Suprapubic skin (tissue), 4 donors: ENCODE results near the gene SRSF6. TPM values are rescaled to one million over a fixed set of nuclear protein-coding genes. Genes with fewer than 3 reads are reported as not detected.
A peak's percentile ranks its signal among the peaks of the same experiment; 100 is the strongest.
"Not testable (repeated sequence)": the region's sequence is repeated elsewhere in the genome, so short reads cannot be mapped to it uniquely, and the experiment has no call there.

Experiments used
- DNase-seq, 2 donors: peaks; one replicate each; pipeline ENCODE4 v3.0.0-alpha.2; 2019; ENCODE audit warnings: low spot score in 2 of 2
- H3K27ac ChIP-seq: fragments of 200-600 bp; sonication (generic); one replicate; pipeline ENCODE4 v1.5.1; 2019
- H3K27me3 ChIP-seq: fragments of 200-600 bp; sonication (generic); one replicate; pipeline ENCODE4 v1.5.1; 2019
- H3K36me3 ChIP-seq: fragments of 200-600 bp; sonication (generic); one replicate; pipeline ENCODE4 v1.5.1; 2019
- H3K4me1 ChIP-seq: fragments of 200-600 bp; sonication (generic); one replicate; pipeline ENCODE4 v1.5.1; 2019
- H3K4me3 ChIP-seq: fragments of 200-600 bp; sonication (generic); one replicate; pipeline ENCODE4 v1.5.1; 2019; ENCODE audit warnings: mild to moderate bottlenecking
- H3K9me3 ChIP-seq: fragments of 200-600 bp; sonication (generic); one replicate; pipeline ENCODE4 v1.5.1; 2019
- CTCF ChIP-seq, 2 donors: fragments of 200-600 bp in 1 of 2; fragments of 450-650 bp in 1 of 2; sonication (generic) in 1 of 2; IDR thresholded peaks; one replicate each; pipeline ENCODE4 v1.5.1; 2016 to 2019; ENCODE audit warnings: antibody characterized with exemption in 2 of 2, mild to moderate bottlenecking in 1 of 2, moderate library complexity in 1 of 2
- EP300 ChIP-seq: sonication (generic); formaldehyde crosslinking; IDR thresholded peaks from one replicate; pipeline ENCODE4 v1.6.1; 2017; ENCODE audit warnings: antibody characterized with exemption
- POLR2A ChIP-seq, 2 donors: fragments of 450-650 bp; IDR thresholded peaks; one replicate each; pipeline ENCODE4 v1.6.1; 2017; ENCODE audit warnings: antibody characterized with exemption in 2 of 2, mild to moderate bottlenecking in 2 of 2, moderate library complexity in 2 of 2
- POLR2AphosphoS5 ChIP-seq, 3 donors: sonication (generic); formaldehyde crosslinking; IDR thresholded peaks; one replicate each; pipeline ENCODE4 v1.6.1; 2017; ENCODE audit warnings: antibody characterized with exemption in 3 of 3
- WGBS: methylation state at CpG from one replicate; pipeline ENCODE4 v1.1.5; 2018; 5-methylcytosine and 5-hydroxymethylcytosine counted together
- total RNA-seq, 4 donors: library from RNA; depleted of rRNA; stranded (reverse); fragments of >200 nt; gene quantifications; one replicate each; pipeline ENCODE4 v1.1.0, GENCODE V29; 2016

The SRSF6 gene
- total RNA-seq, 4 donors from 2014 or later, result 64.7 to 92.7 (median 77.6) TPM

GRCh38 chr20:43452404-43453126 is 5.1 kb upstream of the SRSF6 start:
- peaks cover 7% of the 10 kb centered on the region for H3K4me1 ChIP-seq
- peaks cover 28% of the 10 kb centered on the region for H3K27me3 ChIP-seq
- H3K36me3 ChIP-seq, result no peaks in the 10 kb centered on the region
- WGBS, result 89% methylated on average over 15 of the region's 15 CpGs
- no peak for DNase-seq
- TF ChIP-seq POLR2A (IDR thresholded peaks at IDR 0.05), result no peak
- no peak for TF ChIP-seq EP300
- TF ChIP-seq CTCF (IDR thresholded peaks at IDR 0.05), result no peak
- TF ChIP-seq POLR2AphosphoS5 (IDR thresholded peaks at IDR 0.05), result no peak
- H3K4me3 ChIP-seq, result no peak overlapping the region
- H3K9me3 ChIP-seq, result no peaks in the 10 kb centered on the region
- H3K27ac ChIP-seq, result no peak overlapping the region

GRCh38 chr20:43456252-43456651 is 1.4 kb upstream of the SRSF6 start:
- H3K27me3 ChIP-seq, H3K9me3 ChIP-seq, H3K27ac ChIP-seq, H3K4me3 ChIP-seq: not testable (repeated sequence)
- DNase-seq, result peak in 1 of 2 donors; percentile 49
- Histone ChIP-seq H3K36me3 (peaks cover 21% of the 10 kb centered on the region), H3K4me1 (peaks cover 24% of the 10 kb centered on the region)
- WGBS, result 87% methylated on average over 8 of the region's 8 CpGs

- H3K27me3 ChIP-seq, result peaks cover 4% of the 10 kb centered on the region
- under 1% methylated on average over 46 of the region's 53 CpGs for WGBS
Measured at GRCh38 chr20:43456809-43457639, 672 bp upstream of the SRSF6 start.

GRCh38 chr20:43458422-43458924 is 777 bp downstream of the SRSF6 start:
- Histone ChIP-seq H3K27me3 (peaks cover 4% of the 10 kb centered on the region), H3K27ac (peak overlapping the region; percentile 100), H3K4me3 (peak overlapping the region; percentile 93), H3K4me1 (peaks cover 40% of the 10 kb centered on the region), H3K36me3 (peaks cover 41% of the 10 kb centered on the region), H3K9me3 (no peaks in the 10 kb centered on the region)
- peak in 1 of 2 donors; percentile 75 for DNase-seq
- WGBS, result 0% methylated on average over 13 of the region's 41 CpGs
- TF ChIP-seq CTCF (IDR thresholded peaks at IDR 0.05) (no peak), EP300 (no peak), POLR2AphosphoS5 (IDR thresholded peaks at IDR 0.05) (no peak), POLR2A (IDR thresholded peaks at IDR 0.05) (no peak)

More at GRCh38 chr20:43456809-43457639, 672 bp upstream of the SRSF6 start:
- no peak for TF ChIP-seq POLR2AphosphoS5 (IDR thresholded peaks at IDR 0.05)
- no peak for TF ChIP-seq POLR2A (IDR thresholded peaks at IDR 0.05)
- TF ChIP-seq EP300, result no peak
- no peak for TF ChIP-seq CTCF (IDR thresholded peaks at IDR 0.05)
- Histone ChIP-seq H3K36me3 (peaks cover 26% of the 10 kb centered on the region), H3K9me3 (no peaks in the 10 kb centered on the region), H3K27ac (peak overlapping the region; percentile 100), H3K4me1 (peaks cover 29% of the 10 kb centered on the region), H3K4me3 (peak overlapping the region; percentile 93)
- DNase-seq, result peak; percentile 96

GRCh38 chr20:43459022-43459942 is 1.6 kb downstream of the SRSF6 start:
- Histone ChIP-seq H3K9me3 (no peaks in the 10 kb centered on the region), H3K4me3 (peak overlapping the region; percentile 93), H3K27me3 (no peaks in the 10 kb centered on the region), H3K27ac (peak overlapping the region; percentile 100), H3K4me1 (peaks cover 40% of the 10 kb centered on the region), H3K36me3 (peaks cover 44% of the 10 kb centered on the region)
- 49% methylated on average over 12 of the region's 12 CpGs for WGBS
- peak in 1 of 2 donors; percentile 29 for DNase-seq
- no peak for TF ChIP-seq EP300
- TF ChIP-seq CTCF (IDR thresholded peaks at IDR 0.05), result no peak
- no peak for TF ChIP-seq POLR2A (IDR thresholded peaks at IDR 0.05)
- no peak for TF ChIP-seq POLR2AphosphoS5 (IDR thresholded peaks at IDR 0.05)
